GM20000 (cell line): ENCODE measurements around the gene CHRNB4.

Experiments
- DNase-seq: peaks from one replicate; pipeline ENCODE4 v3.0.0; 2012; ENCODE audit warnings: low spot score
- CTCF ChIP-seq: IDR thresholded peaks from 2 replicates; pipeline ENCODE4 v1.5.1; 2012; ENCODE audit warnings: mild to moderate bottlenecking, control low read depth; ENCODE audit errors: extremely low read depth, missing control alignments

CHRNB4 gene

GRCh38 chr15:78574944-78575343 is 66.1 kb downstream of the CHRNB4 start:
- DNase-seq: no peak
- TF ChIP-seq CTCF: no peak
